ENCODE data around the gene DCAF4.

The DCAF4 gene

DNA sequence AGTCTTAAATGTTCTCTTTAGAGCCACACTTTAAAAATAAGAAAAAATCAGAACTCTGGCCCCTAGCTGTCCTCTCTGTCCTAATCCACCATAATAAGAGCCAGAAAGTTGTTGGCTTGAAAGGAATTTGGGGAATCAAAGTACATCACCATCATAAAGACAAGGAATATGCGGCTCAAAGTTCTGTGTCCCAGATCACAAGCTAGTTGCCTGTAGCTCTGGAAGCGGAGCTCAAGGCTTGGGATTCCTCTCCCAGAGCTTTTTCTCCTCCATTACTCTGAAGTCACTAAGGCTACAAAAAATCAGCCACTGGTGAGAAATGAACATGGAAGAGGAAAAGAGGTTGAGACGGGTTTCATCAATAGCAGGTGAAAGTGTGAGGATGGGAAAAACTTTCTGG, 38.8 kb upstream of the DCAF4 start:
- Histone ChIP-seq H3K27ac (ENCODE audit: low read length) (no peak overlapping the region), H3K36me3 (ENCODE audit: control insufficient read depth, low read depth, low read length) (no peaks in the 10 kb centered on the region), H3K4me1 (ENCODE audit: control insufficient read depth, low read depth, low read length) (peaks cover 37% of the 10 kb centered on the region), H3K4me3 (ENCODE audit: low read length) (no peak overlapping the region), H3K9ac (ENCODE audit: low read length) (no peak overlapping the region), H3K9me3 (ENCODE audit: control insufficient read depth, low read depth, low read length) (no peaks in the 10 kb centered on the region), H3K27me3 (ENCODE audit: control insufficient read depth, insufficient read depth, low read length) (peaks cover 34% of the 10 kb centered on the region)

DNA sequence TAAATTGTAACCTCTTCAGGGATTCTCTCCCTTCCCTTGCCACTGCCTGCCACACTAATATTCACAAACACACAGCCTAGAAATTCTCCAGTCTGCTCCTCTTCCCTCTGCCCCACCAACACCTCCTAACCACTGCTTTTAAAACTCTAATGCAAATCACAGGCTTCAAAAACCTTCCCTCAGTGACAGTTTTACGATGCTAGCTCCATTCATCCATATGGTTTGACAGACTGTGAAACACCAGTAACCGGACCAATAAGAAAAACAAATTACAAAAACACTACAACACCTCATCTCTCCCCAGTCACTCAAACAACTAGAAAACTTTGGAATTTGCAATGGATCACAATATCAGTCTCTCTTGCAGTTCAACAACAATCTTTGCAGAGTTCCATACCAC, 38.1 kb upstream of the DCAF4 start:
- Histone ChIP-seq H3K36me3 (ENCODE audit: control insufficient read depth, low read depth, low read length) (no peaks in the 10 kb centered on the region), H3K27ac (ENCODE audit: low read length) (no peak overlapping the region), H3K9me3 (ENCODE audit: control insufficient read depth, low read depth, low read length) (no peaks in the 10 kb centered on the region), H3K9ac (ENCODE audit: low read length) (no peak overlapping the region), H3K27me3 (ENCODE audit: control insufficient read depth, insufficient read depth, low read length) (peaks cover 40% of the 10 kb centered on the region), H3K4me3 (ENCODE audit: low read length) (no peak overlapping the region), H3K4me1 (ENCODE audit: control insufficient read depth, low read depth, low read length) (peaks cover 37% of the 10 kb centered on the region)

GRCh38 chr14:72888636-72889201, 37.5 kb upstream of the DCAF4 start:
- H3K27me3 ChIP-seq (ENCODE audit: control insufficient read depth, insufficient read depth, low read length) = peaks cover 46% of the 10 kb centered on the region
- no peak overlapping the region for H3K9ac ChIP-seq (ENCODE audit: low read length)
- peaks cover 37% of the 10 kb centered on the region for H3K4me1 ChIP-seq (ENCODE audit: control insufficient read depth, low read depth, low read length)
- no peak overlapping the region for H3K27ac ChIP-seq (ENCODE audit: low read length)
- H3K9me3 ChIP-seq (ENCODE audit: control insufficient read depth, low read depth, low read length) = no peaks in the 10 kb centered on the region
- H3K4me3 ChIP-seq (ENCODE audit: low read length) = no peak overlapping the region
- no peaks in the 10 kb centered on the region for H3K36me3 ChIP-seq (ENCODE audit: control insufficient read depth, low read depth, low read length)

DNA sequence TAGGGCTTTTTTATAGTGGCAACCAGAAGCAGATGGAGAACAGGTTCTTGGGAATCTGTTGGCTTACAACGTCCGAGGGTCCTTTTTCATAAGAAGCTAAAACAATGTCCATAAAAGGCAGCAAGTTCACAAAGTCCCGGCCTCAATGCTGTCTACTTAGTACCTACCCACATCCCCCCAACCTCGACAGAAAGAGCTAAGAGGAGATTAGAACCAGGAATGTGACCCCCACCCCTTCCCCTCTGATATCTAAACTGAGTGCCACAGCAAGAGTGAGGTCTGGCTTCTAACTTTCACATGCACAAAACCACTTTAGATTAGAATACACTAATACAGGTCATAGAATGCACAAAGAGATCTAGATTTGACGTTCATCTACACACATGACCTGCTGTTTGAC, 36.9 kb upstream of the DCAF4 start:
- peaks cover 37% of the 10 kb centered on the region for H3K4me1 ChIP-seq (ENCODE audit: control insufficient read depth, low read depth, low read length)
- no peak overlapping the region for H3K4me3 ChIP-seq (ENCODE audit: low read length)
- H3K36me3 ChIP-seq (ENCODE audit: control insufficient read depth, low read depth, low read length) = no peaks in the 10 kb centered on the region
- H3K9me3 ChIP-seq (ENCODE audit: control insufficient read depth, low read depth, low read length) = no peaks in the 10 kb centered on the region
- no peak overlapping the region for H3K27ac ChIP-seq (ENCODE audit: low read length)
- peaks cover 50% of the 10 kb centered on the region for H3K27me3 ChIP-seq (ENCODE audit: control insufficient read depth, insufficient read depth, low read length)
- H3K9ac ChIP-seq (ENCODE audit: low read length) = no peak overlapping the region

DNA sequence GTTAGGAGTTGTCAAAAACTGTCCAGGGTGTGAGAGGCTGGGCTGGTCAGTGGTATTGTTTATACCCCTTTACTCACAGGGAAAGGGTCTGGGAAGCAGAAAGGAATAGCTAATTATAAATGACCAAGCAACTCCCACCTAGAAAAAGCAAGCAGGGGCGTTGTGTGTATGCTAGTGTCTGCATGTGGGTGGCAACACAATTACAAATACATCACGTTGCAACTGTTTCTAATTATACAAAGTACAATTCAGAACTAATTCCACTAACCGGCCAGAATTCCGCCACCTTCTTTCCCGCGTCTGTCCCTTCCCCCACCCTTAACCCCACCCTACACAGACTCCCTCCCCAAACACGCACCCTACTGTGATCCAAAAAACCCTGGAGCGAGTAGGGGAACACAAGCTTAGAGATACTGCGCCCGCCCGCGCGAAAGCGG, 34.6 kb upstream of the DCAF4 start:
- peaks cover 44% of the 10 kb centered on the region for H3K4me1 ChIP-seq (ENCODE audit: control insufficient read depth, low read depth, low read length)
- no peaks in the 10 kb centered on the region for H3K36me3 ChIP-seq (ENCODE audit: control insufficient read depth, low read depth, low read length)
- no peaks in the 10 kb centered on the region for H3K9me3 ChIP-seq (ENCODE audit: control insufficient read depth, low read depth, low read length)
- peak overlapping the region; percentile 92 for H3K4me3 ChIP-seq (ENCODE audit: low read length)
- H3K27me3 ChIP-seq (ENCODE audit: control insufficient read depth, insufficient read depth, low read length) = peaks cover 73% of the 10 kb centered on the region
- H3K9ac ChIP-seq (ENCODE audit: low read length) = no peak overlapping the region
- no peak overlapping the region for H3K27ac ChIP-seq (ENCODE audit: low read length)

DNA sequence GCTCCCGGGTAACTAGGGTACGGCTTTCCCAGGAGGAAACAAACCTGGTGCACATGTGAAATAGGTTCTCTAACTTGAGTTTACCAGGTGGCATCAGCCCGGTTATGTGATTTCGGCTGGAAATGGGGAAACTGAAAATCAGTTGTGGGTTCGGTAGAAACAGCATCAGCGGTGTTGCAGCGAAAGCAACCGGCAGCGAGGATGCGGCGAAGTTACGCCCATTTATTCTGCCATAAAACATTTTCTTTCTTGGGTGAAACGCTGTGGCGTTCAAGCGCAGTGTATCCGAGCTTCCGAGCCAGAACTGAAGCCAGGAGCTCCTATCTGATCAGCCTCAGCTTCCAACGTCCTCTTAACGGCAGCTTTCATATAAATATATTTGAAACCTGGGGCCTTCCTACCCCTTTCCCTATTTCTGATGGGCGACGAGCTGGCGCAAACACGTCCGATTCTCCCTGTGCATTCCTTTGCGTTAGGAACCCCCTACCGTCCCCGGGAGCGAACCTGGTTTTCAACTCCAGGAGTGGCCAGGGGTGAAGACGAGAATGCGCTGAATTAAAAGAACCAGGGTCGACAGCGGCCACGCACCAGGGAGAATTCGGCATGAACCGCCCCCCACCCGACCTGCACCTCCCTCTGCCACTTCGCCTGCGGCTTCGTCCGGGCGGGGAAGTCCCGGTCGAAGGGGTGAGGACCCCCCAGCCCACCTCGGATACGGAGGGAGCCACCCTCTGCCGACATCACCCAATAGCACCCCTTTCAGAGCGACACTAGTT, 34.0 kb upstream of the DCAF4 start:
- Histone ChIP-seq H3K27ac (ENCODE audit: low read length) (no peak overlapping the region), H3K27me3 (ENCODE audit: control insufficient read depth, insufficient read depth, low read length) (peaks cover 79% of the 10 kb centered on the region), H3K36me3 (ENCODE audit: control insufficient read depth, low read depth, low read length) (no peaks in the 10 kb centered on the region), H3K9me3 (ENCODE audit: control insufficient read depth, low read depth, low read length) (no peaks in the 10 kb centered on the region), H3K9ac (ENCODE audit: low read length) (no peak overlapping the region), H3K4me1 (ENCODE audit: control insufficient read depth, low read depth, low read length) (peaks cover 42% of the 10 kb centered on the region), H3K4me3 (ENCODE audit: low read length) (peak overlapping the region; percentile 92)

DNA sequence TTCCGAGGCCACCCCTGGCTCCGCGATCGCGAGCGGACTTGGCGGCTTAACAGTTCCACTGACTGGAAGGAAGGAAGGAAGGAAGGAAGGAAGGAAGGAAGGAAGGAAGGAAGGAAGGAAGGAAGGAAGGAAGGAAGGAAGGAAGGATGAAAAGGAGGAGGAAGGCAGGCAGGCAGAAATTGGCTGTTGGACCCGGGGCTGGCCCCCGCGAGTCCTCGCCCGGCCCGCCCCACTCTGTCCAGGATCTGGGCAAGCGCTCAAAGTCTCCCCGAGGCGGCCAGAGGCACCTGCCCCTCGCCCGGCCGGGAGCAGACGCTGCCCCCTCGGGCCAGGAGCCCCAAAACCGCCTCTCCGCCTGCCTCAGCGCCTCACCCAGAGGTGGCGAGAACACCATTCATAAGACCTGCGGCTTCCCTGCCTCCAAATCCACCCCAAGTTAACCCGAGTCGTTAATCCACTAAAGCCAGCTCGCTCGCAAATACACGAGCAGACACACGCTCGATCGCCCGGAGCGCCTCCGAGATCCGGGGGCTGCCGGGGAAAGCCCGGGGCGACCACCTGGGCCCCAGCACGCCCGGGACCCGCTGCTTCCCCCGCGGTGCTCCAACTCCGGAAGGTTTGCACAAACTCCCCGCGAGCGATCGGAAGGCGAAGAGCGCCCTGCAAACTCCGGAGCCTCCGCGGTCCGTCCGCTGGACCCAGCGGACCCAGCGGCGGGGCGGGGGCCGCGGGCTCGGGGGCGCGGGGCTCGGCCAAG, 33.2 kb upstream of the DCAF4 start:
- H3K36me3 ChIP-seq (ENCODE audit: control insufficient read depth, low read depth, low read length) = no peaks in the 10 kb centered on the region
- peaks cover 82% of the 10 kb centered on the region for H3K27me3 ChIP-seq (ENCODE audit: control insufficient read depth, insufficient read depth, low read length)
- H3K4me1 ChIP-seq (ENCODE audit: control insufficient read depth, low read depth, low read length) = peaks cover 35% of the 10 kb centered on the region
- H3K4me3 ChIP-seq (ENCODE audit: low read length) = peak overlapping the region; percentile 92
- no peak overlapping the region for H3K9ac ChIP-seq (ENCODE audit: low read length)
- no peak overlapping the region for H3K27ac ChIP-seq (ENCODE audit: low read length)
- no peaks in the 10 kb centered on the region for H3K9me3 ChIP-seq (ENCODE audit: control insufficient read depth, low read depth, low read length)

- Histone ChIP-seq H3K27ac (ENCODE audit: low read length) (no peak within 1 kb of the TSS), H3K9ac (ENCODE audit: low read length) (no peak within 1 kb of the TSS), H3K36me3 (ENCODE audit: control insufficient read depth, low read depth, low read length) (no peaks in the 10 kb centered on the region), H3K4me3 (ENCODE audit: low read length) (peak within 1 kb of the TSS; percentile 92), H3K4me1 (ENCODE audit: control insufficient read depth, low read depth, low read length) (peaks cover 31% of the 10 kb centered on the region), H3K27me3 (ENCODE audit: control insufficient read depth, insufficient read depth, low read length) (peaks cover 82% of the 10 kb centered on the region), H3K9me3 (ENCODE audit: control insufficient read depth, low read depth, low read length) (no peaks in the 10 kb centered on the region)
These were observed 32.5 kb upstream of the DCAF4 start, which contains the start of gene DPF3 for GRCh38 chr14:72893636-72894322. TSS of gene DPF3 (minus strand) at chr14:72894101. CDS start at chr14:72894088, 13 bp downstream.

- Histone ChIP-seq H3K9me3 (ENCODE audit: control insufficient read depth, low read depth, low read length) (no peaks in the 10 kb centered on the region), H3K9ac (ENCODE audit: low read length) (no peak overlapping the region), H3K4me3 (ENCODE audit: low read length) (peak overlapping the region; percentile 92), H3K4me1 (ENCODE audit: control insufficient read depth, low read depth, low read length) (peaks cover 28% of the 10 kb centered on the region), H3K27ac (ENCODE audit: low read length) (no peak overlapping the region), H3K36me3 (ENCODE audit: control insufficient read depth, low read depth, low read length) (no peaks in the 10 kb centered on the region), H3K27me3 (ENCODE audit: control insufficient read depth, insufficient read depth, low read length) (peaks cover 78% of the 10 kb centered on the region)
These were observed 32.0 kb upstream of the DCAF4 start for GRCh38 chr14:72894323-72894622.

DNA sequence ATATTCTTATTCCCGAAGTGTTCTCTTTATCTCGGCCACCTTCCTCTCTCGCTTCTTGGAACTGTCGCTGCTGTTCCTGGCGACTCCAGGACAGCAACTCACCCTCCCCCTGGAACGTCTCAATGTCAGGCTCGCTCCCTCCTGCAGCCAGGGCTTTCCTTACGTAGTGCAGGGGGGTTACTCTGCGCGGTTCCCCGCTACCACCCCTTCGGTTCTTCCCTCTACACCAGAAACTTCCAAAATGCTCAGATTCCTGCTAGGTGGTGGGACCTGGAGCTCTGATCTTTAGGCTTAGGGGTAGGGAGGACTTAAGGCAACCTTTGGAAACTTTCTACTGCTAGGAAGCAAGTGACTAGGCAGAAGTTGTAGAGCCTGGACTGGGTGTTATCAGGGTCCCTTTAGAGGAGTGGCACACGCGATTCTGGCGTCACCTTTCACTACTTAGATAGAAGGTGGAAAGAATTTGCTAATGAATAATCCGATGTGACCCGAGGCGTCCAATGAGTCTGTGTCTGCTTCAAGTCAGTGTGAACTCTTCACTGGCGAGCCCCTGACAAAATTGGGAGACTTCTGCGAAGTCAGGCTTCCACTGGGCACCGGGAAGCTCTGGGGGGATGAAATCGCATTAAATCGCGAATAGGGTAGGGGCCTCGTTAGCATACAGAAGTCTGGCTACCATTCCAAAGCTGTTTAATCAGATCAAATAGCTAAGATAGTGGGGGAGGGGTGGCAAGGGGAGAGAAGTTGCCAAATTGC, 31.5 kb upstream of the DCAF4 start:
- Histone ChIP-seq H3K27me3 (ENCODE audit: control insufficient read depth, insufficient read depth, low read length) (peaks cover 72% of the 10 kb centered on the region), H3K9ac (ENCODE audit: low read length) (no peak overlapping the region), H3K4me1 (ENCODE audit: control insufficient read depth, low read depth, low read length) (peaks cover 27% of the 10 kb centered on the region), H3K36me3 (ENCODE audit: control insufficient read depth, low read depth, low read length) (no peaks in the 10 kb centered on the region), H3K9me3 (ENCODE audit: control insufficient read depth, low read depth, low read length) (no peaks in the 10 kb centered on the region), H3K4me3 (ENCODE audit: low read length) (peak overlapping the region; percentile 92), H3K27ac (ENCODE audit: low read length) (no peak overlapping the region)

DNA sequence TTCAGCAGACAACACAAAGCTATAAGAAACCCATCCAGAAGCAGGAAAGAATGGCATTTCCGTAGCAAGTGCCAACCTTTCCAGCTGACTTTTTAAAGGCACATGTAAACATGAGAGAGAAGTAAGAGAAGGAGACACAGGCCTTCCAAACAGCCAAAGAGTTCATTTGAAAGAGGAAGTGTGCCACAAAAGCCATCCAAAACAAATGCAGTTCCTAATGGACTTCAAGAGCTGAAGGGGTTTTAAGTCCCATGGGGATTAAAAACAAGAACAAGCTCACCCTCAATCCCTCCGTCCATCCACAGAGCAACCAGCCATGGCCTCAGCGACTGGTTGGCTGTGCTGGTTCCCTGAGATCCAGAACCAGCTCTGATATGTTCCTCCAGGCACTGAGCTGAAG, 27.8 kb upstream of the DCAF4 start:
- no peak overlapping the region for H3K9ac ChIP-seq (ENCODE audit: low read length)
- H3K27ac ChIP-seq (ENCODE audit: low read length) = no peak overlapping the region
- peaks cover 7% of the 10 kb centered on the region for H3K4me1 ChIP-seq (ENCODE audit: control insufficient read depth, low read depth, low read length)
- no peak overlapping the region for H3K4me3 ChIP-seq (ENCODE audit: low read length)
- peaks cover 39% of the 10 kb centered on the region for H3K27me3 ChIP-seq (ENCODE audit: control insufficient read depth, insufficient read depth, low read length)
- H3K36me3 ChIP-seq (ENCODE audit: control insufficient read depth, low read depth, low read length) = no peaks in the 10 kb centered on the region
- H3K9me3 ChIP-seq (ENCODE audit: control insufficient read depth, low read depth, low read length) = no peaks in the 10 kb centered on the region
